Stimulated activated naive CD4-positive, alpha-beta T cell (primary cell): ENCODE results near the gene NRROS.

Experiments
- DNase-seq, 6 experiments: peaks; one replicate each; lab custom pipeline; 2025; lab: John Stamatoyannopoulos, UW

The NRROS gene

GRCh38 chr3:196650740-196651311 is 11.3 kb downstream of the NRROS start:
- DNase-seq, result no peak

- DNase-seq, result no peak
Measured at GRCh38 chr3:196651819-196652218, 12.3 kb downstream of the NRROS start.

- DNase-seq, result no peak
Measured at GRCh38 chr3:196652961-196653795, 13.7 kb downstream of the NRROS start.

- DNase-seq, result no peak
Measured at GRCh38 chr3:196654006-196654734, 14.7 kb downstream of the NRROS start.

GRCh38 chr3:196654735-196655090 is 15.2 kb downstream of the NRROS start:
- no peak for DNase-seq

GRCh38 chr3:196655496-196655895 is 16.0 kb downstream of the NRROS start:
- no peak for DNase-seq

- no peak for DNase-seq
Measured at GRCh38 chr3:196656213-196656612, 16.7 kb downstream of the NRROS start.

GRCh38 chr3:196659901-196660351 is 20.4 kb downstream of the NRROS start:
- no peak for DNase-seq

GRCh38 chr3:196660381-196661166 is 21.1 kb downstream of the NRROS start:
- DNase-seq, result no peak

- DNase-seq, result no peak
Measured at GRCh38 chr3:196661400-196661799, 21.9 kb downstream of the NRROS start.

- no peak for DNase-seq
Measured at GRCh38 chr3:196662033-196662432, 22.5 kb downstream of the NRROS start.

GRCh38 chr3:196662711-196663571 is 23.4 kb downstream of the NRROS start:
- DNase-seq, result no peak

- DNase-seq, result no peak
Measured at GRCh38 chr3:196666001-196666867, 26.7 kb downstream of the NRROS start.

GRCh38 chr3:196667056-196667825 is 27.7 kb downstream of the NRROS start:
- DNase-seq, result no peak

- DNase-seq, result no peak
Measured at GRCh38 chr3:196670339-196670738, 30.8 kb downstream of the NRROS start.

- DNase-seq, result no peak
Measured at GRCh38 chr3:196673632-196674031, 34.1 kb downstream of the NRROS start.

GRCh38 chr3:196677353-196677752 is 37.9 kb downstream of the NRROS start:
- DNase-seq, result no peak

GRCh38 chr3:196677931-196678330 is 38.4 kb downstream of the NRROS start:
- DNase-seq, result no peak
